Right lobe of liver (tissue), 6 donors: Measurements from ENCODE around the gene RALGPS1. TPM values are rescaled to one million over a fixed set of nuclear protein-coding genes. Genes with fewer than 3 reads are reported as not detected.

ENCODE experiments used
- ATAC-seq, 4 donors: fragments of 200-7000 bp; cut with Tn5 transposase; one replicate each; pipeline ENCODE4 v1.9.1; 2020; ENCODE audit warnings: mild to moderate bottlenecking in 4 of 4, moderate library complexity in 4 of 4
- DNase-seq, 3 donors: peaks; one replicate each; pipeline ENCODE4 v3.0.0-alpha.2; 2020
- H3K27ac ChIP-seq, 3 donors: fragments of 200-600 bp; one replicate each; pipeline ENCODE4 v1.8.0; 2022
- H3K27me3 ChIP-seq, 2 donors: fragments of 200-600 bp; one replicate each; pipeline ENCODE4 v1.8.0; 2022
- H3K36me3 ChIP-seq, 4 donors: fragments of 200-600 bp; sonication (generic) in 1 of 4; one replicate each; pipeline versions ENCODE4 v1.5.1 to v1.8.0; 2017 to 2022; ENCODE audit warnings: control low read depth in 1 of 4
- H3K4me1 ChIP-seq, 4 donors: fragments of 200-600 bp; sonication (generic) in 1 of 4; one replicate each; pipeline versions ENCODE4 v1.5.1 to v1.8.0; 2017 to 2022; ENCODE audit warnings: control low read depth in 1 of 4
- H3K4me3 ChIP-seq, 3 donors: fragments of 200-600 bp; one replicate each; pipeline ENCODE4 v1.8.0; 2022
- H3K9me3 ChIP-seq, 4 donors: fragments of 200-600 bp; sonication (generic) in 1 of 4; one replicate each; pipeline versions ENCODE4 v1.5.1 to v1.8.0; 2017 to 2022; ENCODE audit warnings: control low read depth in 1 of 4
- CTCF ChIP-seq, 4 donors: fragments of 200-600 bp in 3 of 4; fragments of 450-650 bp in 1 of 4; IDR thresholded peaks; one replicate each; pipeline versions ENCODE4 v1.5.1 to v1.8.0; 2016 to 2022; ENCODE audit warnings: antibody characterized with exemption in 4 of 4, mild to moderate bottlenecking in 2 of 4
- POLR2A ChIP-seq: fragments of 450-650 bp; IDR thresholded peaks from one replicate; pipeline ENCODE4 v1.6.1; 2017; ENCODE audit warnings: antibody characterized with exemption, mild to moderate bottlenecking
- WGBS: methylation state at CpG from one replicate; pipeline ENCODE4 v1.1.6; 2018; ENCODE audit warnings: low coverage, low lambda C conversion rate; ENCODE audit not compliant: insufficient coverage; ENCODE audit errors: missing lambda C conversion rate; 5-methylcytosine and 5-hydroxymethylcytosine counted together
- intact Hi-C, 2 donors: fragments of 100-400 bp; cut with DNase I; formaldehyde crosslinking; loops; one replicate each; pipeline versions ENCODE4 v1.11.2 to v1.14.1; 2022
- long read RNA-seq: library from polyadenylated mRNA; unstranded; transcript quantifications from one replicate; pipeline ENCODE4 v2.0.0, GENCODE V29; 2019
- total RNA-seq, 6 experiments: library from RNA; depleted of rRNA in 2 of 6; stranded (reverse); fragments of >200 nt in 2 of 6; fragmentation: NEBNext Ultra II Directional in 3 of 6; extraction: Animal tissue kit (Norgen Biotek cat#: 25700) in 3 of 6; gene quantifications; one replicate each; pipeline versions ENCODE4 v1.1.0 to v1.2.4, GENCODE V29; 2016 to 2023
- donor health status: DM: no; HTN: yes; CAD: no.
- donor health status: DM: no; HTN: no; CAD: no.
- donor health status: DM: no; HTN: no; CAD: no.
- donor health status: DM: no; HTN: yes; CAD: no.
- donor health status: DM: no; HTN: yes; CAD: no.

The RALGPS1 gene
- total RNA-seq = 1 to 10 TPM; 1.2 to 3.8 (median 2.4) TPM
- long read RNA-seq = 0 reads

- peak; percentile 98 to 100 (median 99) for ATAC-seq
- H3K27me3 ChIP-seq = no peaks in the 10 kb centered on the region
- intact Hi-C loops = no loop called here
- H3K4me1 ChIP-seq = no peaks in the 10 kb centered on the region
- no peaks in the 10 kb centered on the region for H3K9me3 ChIP-seq
- H3K36me3 ChIP-seq = no peaks in the 10 kb centered on the region
- TF ChIP-seq POLR2A (peak; percentile 24), CTCF (IDR thresholded peaks at IDR 0.05) (no peak)
- peak within 1 kb of the TSS; percentile 36 to 78 (median 47) for H3K4me3 ChIP-seq
- under 1% methylated on average over 29 of the region's 105 CpGs for WGBS
- peak; percentile 96 to 97 (median 96) for DNase-seq
- no peak within 1 kb of the TSS for H3K27ac ChIP-seq
Observed at GRCh38 chr9:126914458-126915280, at the start of gene RALGPS1. Gene RALGPS1 (plus strand): TSS chr9:126914782. CDS start chr9:126962290, 47,508 bp downstream.

- ATAC-seq (peak in 2 of 4 donors; percentile 9 to 73), DNase-seq (no peak)
- peaks cover 0 to 2% (median 0%) of the 10 kb centered on the region in 4 donors for H3K36me3 ChIP-seq
- intact Hi-C loops = no loop called here
- WGBS = 66% methylated on average over 6 of the region's 7 CpGs
- TF ChIP-seq CTCF (IDR thresholded peaks at IDR 0.05) (no peak), POLR2A (no peak)
- peaks cover 0 to 8% (median 4%) of the 10 kb centered on the region in 4 donors for H3K4me1 ChIP-seq
- no peaks in the 10 kb centered on the region for H3K9me3 ChIP-seq
- no peak overlapping the region for H3K27ac ChIP-seq
- no peak overlapping the region for H3K4me3 ChIP-seq
- H3K27me3 ChIP-seq = no peaks in the 10 kb centered on the region
Observed at GRCh38 chr9:126869368-126869767, 45.2 kb upstream of the RALGPS1 start.

- no peak overlapping the region for H3K27ac ChIP-seq
- H3K9me3 ChIP-seq = no peaks in the 10 kb centered on the region
- H3K27me3 ChIP-seq = no peaks in the 10 kb centered on the region
- DNase-seq (no peak), ATAC-seq (no peak)
- H3K4me3 ChIP-seq = no peak overlapping the region
- no peaks in the 10 kb centered on the region for H3K36me3 ChIP-seq
- 75% methylated on average over 4 of the region's 4 CpGs for WGBS
- intact Hi-C loops = no loop called here
- H3K4me1 ChIP-seq = peaks cover 0 to 8% (median 4%) of the 10 kb centered on the region in 4 donors
- TF ChIP-seq POLR2A (no peak), CTCF (IDR thresholded peaks at IDR 0.05) (no peak)
Observed at GRCh38 chr9:126872516-126872915, 42.1 kb upstream of the RALGPS1 start.

- Histone ChIP-seq H3K4me1 (peaks cover 0 to 8% (median 4%) of the 10 kb centered on the region in 4 donors), H3K9me3 (no peaks in the 10 kb centered on the region), H3K4me3 (no peak overlapping the region), H3K27me3 (no peaks in the 10 kb centered on the region), H3K27ac (no peak overlapping the region), H3K36me3 (peaks cover 0 to 6% (median 0%) of the 10 kb centered on the region in 4 donors)
- TF ChIP-seq POLR2A (no peak), CTCF (IDR thresholded peaks at IDR 0.05) (no peak)
- no peak for DNase-seq
- 78% methylated on average over 8 of the region's 9 CpGs for WGBS
- ATAC-seq = no peak
- intact Hi-C loops = no loop called here
Observed at GRCh38 chr9:126874546-126875314, 39.9 kb upstream of the RALGPS1 start.
